Glutamatergic neuron (in vitro differentiated cells): ENCODE data around the gene GFPT1. TPM values are rescaled to one million over a fixed set of nuclear protein-coding genes. Genes with fewer than 3 reads are reported as not detected.

Experiments
- DNase-seq: peaks from one replicate; pipeline ENCODE4 v3.0.0; 2022
- H3K27ac Mint-ChIP-seq: one replicate; pipeline ENCODE4 v1.8.0; 2020; ENCODE audit warnings: mild to moderate bottlenecking, mixed read lengths, inconsistent platforms; ENCODE audit not compliant: unreplicated experiment
- H3K27me3 Mint-ChIP-seq: one replicate; pipeline ENCODE4 v1.8.0; 2020; ENCODE audit warnings: mild to moderate bottlenecking, moderate library complexity, mixed read lengths, inconsistent platforms; ENCODE audit not compliant: unreplicated experiment
- H3K36me3 Mint-ChIP-seq: one replicate; pipeline ENCODE4 v1.8.0; 2020; ENCODE audit warnings: mild to moderate bottlenecking, mixed read lengths, inconsistent platforms; ENCODE audit not compliant: unreplicated experiment
- H3K4me1 Mint-ChIP-seq: one replicate; pipeline ENCODE4 v1.8.0; 2020; ENCODE audit warnings: mild to moderate bottlenecking, low read depth, mixed read lengths, inconsistent platforms; ENCODE audit not compliant: unreplicated experiment
- H3K4me3 Mint-ChIP-seq: one replicate; pipeline ENCODE4 v1.8.0; 2020; ENCODE audit warnings: mild to moderate bottlenecking, mixed read lengths, inconsistent platforms; ENCODE audit not compliant: unreplicated experiment
- H3K9me3 Mint-ChIP-seq: one replicate; pipeline ENCODE4 v1.8.0; 2020; ENCODE audit warnings: mild to moderate bottlenecking, moderate library complexity, mixed read lengths, inconsistent platforms; ENCODE audit not compliant: unreplicated experiment
- total RNA-seq: library from RNA; stranded (reverse); fragmentation: NEBNext Ultra II Directional; extraction: Animal tissue kit (Norgen Biotek cat#: 25700); gene quantifications from one replicate; pipeline ENCODE4 v1.2.1, GENCODE V29; 2021; ENCODE audit not compliant: unreplicated experiment
- TF ChIP-seq, protein P1 (sequence below): fragments of 200-600 bp; sonication (generic); IDR thresholded peaks from one replicate; pipeline ENCODE4 v1.5.0; 2021; ENCODE audit not compliant: partially characterized antibody, unreplicated experiment

The GFPT1 gene
- total RNA-seq, 1 donor from 2014 or later, result 39.3 TPM

DNA sequence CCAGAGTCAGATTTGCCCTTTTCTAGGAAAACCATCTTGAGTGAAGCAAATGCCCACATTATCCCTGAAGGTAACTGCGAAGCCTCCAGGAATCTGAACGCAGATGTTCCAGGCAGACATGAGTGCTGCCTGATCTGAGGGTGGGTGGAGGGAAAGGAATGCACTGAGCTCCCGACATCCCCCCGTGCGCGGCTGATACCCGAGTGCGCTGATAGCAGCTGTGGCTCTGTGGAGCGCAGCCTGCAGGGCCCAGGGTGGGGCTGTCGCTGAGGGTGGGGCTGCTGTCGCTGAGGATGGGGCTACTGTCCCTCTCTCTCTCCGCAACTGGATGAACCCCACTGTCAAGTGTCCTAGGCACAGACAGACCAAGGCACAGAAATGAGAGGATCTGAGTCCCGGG lies 82.4 kb downstream of the GFPT1 start:
- H3K4me3 Mint-ChIP-seq, result no peak overlapping the region
- H3K4me1 Mint-ChIP-seq, result no peaks in the 10 kb centered on the region
- TF ChIP-seq, protein P1, sequence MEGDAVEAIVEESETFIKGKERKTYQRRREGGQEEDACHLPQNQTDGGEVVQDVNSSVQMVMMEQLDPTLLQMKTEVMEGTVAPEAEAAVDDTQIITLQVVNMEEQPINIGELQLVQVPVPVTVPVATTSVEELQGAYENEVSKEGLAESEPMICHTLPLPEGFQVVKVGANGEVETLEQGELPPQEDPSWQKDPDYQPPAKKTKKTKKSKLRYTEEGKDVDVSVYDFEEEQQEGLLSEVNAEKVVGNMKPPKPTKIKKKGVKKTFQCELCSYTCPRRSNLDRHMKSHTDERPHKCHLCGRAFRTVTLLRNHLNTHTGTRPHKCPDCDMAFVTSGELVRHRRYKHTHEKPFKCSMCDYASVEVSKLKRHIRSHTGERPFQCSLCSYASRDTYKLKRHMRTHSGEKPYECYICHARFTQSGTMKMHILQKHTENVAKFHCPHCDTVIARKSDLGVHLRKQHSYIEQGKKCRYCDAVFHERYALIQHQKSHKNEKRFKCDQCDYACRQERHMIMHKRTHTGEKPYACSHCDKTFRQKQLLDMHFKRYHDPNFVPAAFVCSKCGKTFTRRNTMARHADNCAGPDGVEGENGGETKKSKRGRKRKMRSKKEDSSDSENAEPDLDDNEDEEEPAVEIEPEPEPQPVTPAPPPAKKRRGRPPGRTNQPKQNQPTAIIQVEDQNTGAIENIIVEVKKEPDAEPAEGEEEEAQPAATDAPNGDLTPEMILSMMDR, result no peak
- no peak overlapping the region for H3K27ac Mint-ChIP-seq
- peaks cover 5% of the 10 kb centered on the region for H3K36me3 Mint-ChIP-seq
- peaks cover 6% of the 10 kb centered on the region for H3K27me3 Mint-ChIP-seq
- no peak for DNase-seq
- H3K9me3 Mint-ChIP-seq, result peaks cover 6% of the 10 kb centered on the region

DNA sequence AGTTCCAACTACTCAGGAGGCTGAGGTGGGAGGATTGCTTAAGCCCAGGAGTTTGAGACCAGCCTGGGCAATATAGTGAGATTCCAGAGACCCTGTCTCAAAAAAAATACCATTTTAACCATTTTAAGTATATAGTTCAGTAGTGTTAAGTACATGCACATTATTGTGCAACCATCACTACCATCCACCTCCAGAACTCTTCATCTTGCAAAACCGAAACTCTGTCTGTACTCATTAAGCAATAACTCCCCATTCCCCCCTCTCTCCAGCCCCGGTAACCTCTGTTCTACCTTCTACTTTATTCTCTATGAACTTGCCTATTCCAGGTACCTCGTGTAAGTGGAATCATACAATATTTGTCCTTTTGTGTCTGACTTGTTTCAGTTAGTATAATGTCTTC lies 86.4 kb downstream of the GFPT1 start:
- TF ChIP-seq, protein P1, result no peak
- Mint-ChIP-seq H3K4me3 (no peak overlapping the region), H3K4me1 (no peaks in the 10 kb centered on the region), H3K27me3 (peaks cover 3% of the 10 kb centered on the region), H3K9me3 (peaks cover 6% of the 10 kb centered on the region), H3K36me3 (peaks cover 5% of the 10 kb centered on the region), H3K27ac (no peak overlapping the region)
- no peak for DNase-seq

DNA sequence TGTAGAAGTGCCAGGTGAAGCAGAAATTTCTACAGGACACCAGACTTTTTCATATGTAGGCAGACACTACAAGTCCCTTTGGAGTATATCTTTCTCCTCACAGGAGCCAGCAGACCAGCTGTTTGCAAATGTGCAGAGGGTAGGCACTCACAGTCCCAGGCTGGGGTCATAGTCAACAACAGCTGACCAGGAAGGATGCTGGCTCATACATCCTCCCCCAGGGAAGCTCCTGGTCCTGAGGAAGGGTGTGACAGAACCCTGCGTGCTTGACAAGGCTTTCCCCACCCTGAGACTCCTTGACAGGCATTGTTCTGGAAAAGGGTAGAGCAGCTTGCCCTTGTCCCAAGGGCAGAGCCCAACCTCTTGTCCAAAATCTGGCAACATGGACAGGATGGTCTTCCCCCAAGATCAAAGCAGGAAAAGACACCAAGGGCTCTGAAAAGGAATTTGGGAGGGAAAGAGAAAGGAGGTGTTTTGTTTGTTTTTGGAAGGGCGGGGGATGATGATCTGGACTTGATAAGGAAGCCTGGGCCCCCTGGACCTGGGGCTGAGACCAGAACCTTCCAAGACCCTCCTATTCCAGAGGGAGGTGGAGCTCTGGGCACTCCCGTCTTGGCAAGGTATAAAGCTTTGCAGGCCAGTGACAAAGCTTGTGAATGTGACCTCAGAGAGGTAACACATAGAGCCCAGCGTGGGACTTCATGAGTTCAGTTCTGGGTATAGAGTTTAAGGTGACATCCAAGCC lies 87.1 kb downstream of the GFPT1 start:
- H3K36me3 Mint-ChIP-seq, result peaks cover 5% of the 10 kb centered on the region
- peaks cover 3% of the 10 kb centered on the region for H3K27me3 Mint-ChIP-seq

DNA sequence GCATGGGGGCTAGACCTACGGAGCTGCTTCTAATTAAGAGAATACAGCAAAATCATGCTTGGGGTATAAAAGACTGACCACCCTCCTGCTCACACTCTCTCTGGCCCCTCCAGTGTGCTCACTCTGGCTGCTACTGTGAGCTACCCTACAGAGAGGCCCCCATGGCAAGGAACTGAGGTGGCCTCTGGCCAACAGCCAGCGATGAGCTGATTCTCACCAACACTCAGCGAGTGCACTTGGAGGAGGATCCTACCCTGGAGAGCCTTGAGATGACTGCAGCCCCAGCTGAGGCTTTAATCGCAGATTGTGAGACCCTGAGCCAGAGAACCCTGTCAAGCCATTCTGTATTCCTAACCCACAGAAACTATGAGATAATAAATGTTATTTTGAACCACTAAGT lies 88.2 kb downstream of the GFPT1 start:
- Mint-ChIP-seq H3K27ac (no peak overlapping the region), H3K4me1 (no peaks in the 10 kb centered on the region), H3K4me3 (no peak overlapping the region), H3K27me3 (peaks cover 3% of the 10 kb centered on the region), H3K9me3 (peaks cover 5% of the 10 kb centered on the region), H3K36me3 (peaks cover 11% of the 10 kb centered on the region)
- no peak for DNase-seq
- TF ChIP-seq, protein P1, result no peak

More for the DNA sequence above, 87.1 kb downstream of the GFPT1 start:
- no peak for DNase-seq
- H3K27ac Mint-ChIP-seq, result no peak overlapping the region
- H3K4me3 Mint-ChIP-seq, result no peak overlapping the region
- H3K9me3 Mint-ChIP-seq, result peaks cover 6% of the 10 kb centered on the region
- no peaks in the 10 kb centered on the region for H3K4me1 Mint-ChIP-seq
- TF ChIP-seq, protein P1, result no peak

DNA sequence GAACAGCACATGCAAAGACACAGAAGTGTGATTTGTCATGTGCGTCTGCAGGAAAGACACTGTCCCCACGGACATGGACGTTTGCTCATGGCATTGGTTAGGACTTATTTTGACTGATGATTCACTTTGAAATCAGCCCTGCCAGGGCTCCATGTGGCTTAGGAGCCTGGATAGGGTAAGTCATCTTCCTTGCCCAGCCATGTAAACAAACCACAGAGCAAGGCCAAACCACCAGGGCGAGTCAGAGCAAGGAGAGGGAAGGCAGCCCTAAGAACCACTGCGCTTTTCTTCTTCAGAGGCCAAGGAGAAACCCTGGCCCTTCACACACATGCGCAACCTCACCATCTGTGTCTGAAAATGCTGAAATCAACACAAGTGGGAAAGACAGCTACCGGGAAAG lies 88.8 kb downstream of the GFPT1 start:
- Mint-ChIP-seq H3K9me3 (peaks cover 5% of the 10 kb centered on the region), H3K4me1 (no peaks in the 10 kb centered on the region), H3K27me3 (peaks cover 3% of the 10 kb centered on the region), H3K4me3 (no peak overlapping the region), H3K27ac (no peak overlapping the region), H3K36me3 (peaks cover 12% of the 10 kb centered on the region)
- no peak for DNase-seq
- TF ChIP-seq, protein P1, result no peak
